Breast epithelium (tissue), 3 donors: Measurements from ENCODE around the gene RGS7.

Experiments
- CTCF ChIP-seq, 3 donors: fragments of 450-650 bp; IDR thresholded peaks; one replicate each; pipeline ENCODE4 v1.5.1; 2016 to 2017; ENCODE audit warnings: antibody characterized with exemption in 3 of 3, mild to moderate bottlenecking in 3 of 3, moderate library complexity in 3 of 3
- POLR2A ChIP-seq: fragments of 450-650 bp; IDR thresholded peaks from one replicate; pipeline ENCODE4 v1.6.1; 2016; ENCODE audit warnings: antibody characterized with exemption, mild to moderate bottlenecking, moderate library complexity

GRCh38 chr1:241171991-241172390, 185.0 kb downstream of the RGS7 start:
- TF ChIP-seq CTCF (IDR thresholded peaks at IDR 0.05) (no peak), POLR2A (no peak)
